Immature natural killer cell (primary cell): Measurements from ENCODE around the gene IMMP2L. TPM values are rescaled to one million over a fixed set of nuclear protein-coding genes. Genes with fewer than 3 reads are reported as not detected.

Experiments used
- DNase-seq, 3 donors: peaks; one replicate each; pipeline ENCODE4 v3.0.0; 2022; ENCODE audit warnings: mixed read lengths in 1 of 3
- H3K27ac Mint-ChIP-seq, 6 donors: one replicate each; pipeline ENCODE4 v1.8.0; 2020; ENCODE audit warnings: mixed read lengths in 6 of 6, mild to moderate bottlenecking in 5 of 6, inconsistent platforms in 4 of 6, moderate library complexity in 3 of 6
- H3K27me3 Mint-ChIP-seq, 3 donors: one replicate each; pipeline ENCODE4 v1.8.0; 2020 to 2021; ENCODE audit warnings: low read depth in 3 of 3, mild to moderate bottlenecking in 3 of 3, mixed read lengths in 3 of 3, moderate library complexity in 3 of 3, inconsistent platforms in 1 of 3
- H3K36me3 Mint-ChIP-seq, 3 donors: one replicate each; pipeline ENCODE4 v1.8.0; 2020; ENCODE audit warnings: mixed read lengths in 3 of 3, inconsistent platforms in 2 of 3, mild to moderate bottlenecking in 2 of 3
- H3K4me1 Mint-ChIP-seq, 2 donors: one replicate each; pipeline ENCODE4 v1.8.0; 2020; ENCODE audit warnings: inconsistent platforms in 2 of 2, mild to moderate bottlenecking in 2 of 2, mixed read lengths in 2 of 2, moderate library complexity in 1 of 2
- H3K4me3 Mint-ChIP-seq, 5 donors: one replicate each; pipeline ENCODE4 v1.8.0; 2020; ENCODE audit warnings: mild to moderate bottlenecking in 5 of 5, mixed read lengths in 5 of 5, inconsistent platforms in 3 of 5, moderate library complexity in 3 of 5
- H3K9me3 Mint-ChIP-seq, 6 donors: one replicate each; pipeline ENCODE4 v1.8.0; 2020; ENCODE audit warnings: mild to moderate bottlenecking in 6 of 6, mixed read lengths in 6 of 6, inconsistent platforms in 4 of 6, moderate library complexity in 3 of 6
- polyA plus RNA-seq, 3 donors: library from polyadenylated mRNA; unstranded; fragments of 300-500 nt; fragmentation: Illumina TruSeq; gene quantifications; one replicate each; pipeline ENCODE4 v1.2.3, GENCODE V29; 2021

IMMP2L gene
- polyA plus RNA-seq, 3 donors from 2014 or later = 17.0 to 20.7 TPM; not detected in 1

DNA sequence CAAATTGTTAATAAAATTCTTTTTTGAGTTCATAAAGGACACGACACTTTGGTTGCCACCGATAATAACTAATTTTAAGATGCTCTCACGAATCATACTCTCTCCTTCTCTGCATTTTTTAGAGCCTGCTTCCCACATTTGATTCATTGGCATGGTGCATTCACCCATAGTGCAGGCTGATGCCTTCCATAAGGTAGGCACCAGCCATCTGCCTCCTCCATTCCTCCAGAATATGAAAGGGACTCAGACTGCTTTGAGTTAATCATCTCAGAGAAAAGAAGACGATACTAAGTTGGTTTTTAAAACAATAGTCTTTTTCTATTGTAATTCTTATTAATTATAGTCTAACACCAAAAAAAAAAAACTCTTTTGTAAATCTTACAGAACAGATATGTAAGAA is 505.2 kb downstream of the IMMP2L start:
- no peak for DNase-seq
- peaks cover 0 to 5% (median under 1%) of the 10 kb centered on the region in 6 donors for H3K9me3 Mint-ChIP-seq
- H3K27ac Mint-ChIP-seq = no peak overlapping the region
- H3K36me3 Mint-ChIP-seq = peaks cover 0 to 3% (median 0%) of the 10 kb centered on the region in 3 donors
- peaks cover 0 to 2% (median 0%) of the 10 kb centered on the region in 3 donors for H3K27me3 Mint-ChIP-seq
- H3K4me1 Mint-ChIP-seq = no peaks in the 10 kb centered on the region
- H3K4me3 Mint-ChIP-seq = no peak overlapping the region

DNA sequence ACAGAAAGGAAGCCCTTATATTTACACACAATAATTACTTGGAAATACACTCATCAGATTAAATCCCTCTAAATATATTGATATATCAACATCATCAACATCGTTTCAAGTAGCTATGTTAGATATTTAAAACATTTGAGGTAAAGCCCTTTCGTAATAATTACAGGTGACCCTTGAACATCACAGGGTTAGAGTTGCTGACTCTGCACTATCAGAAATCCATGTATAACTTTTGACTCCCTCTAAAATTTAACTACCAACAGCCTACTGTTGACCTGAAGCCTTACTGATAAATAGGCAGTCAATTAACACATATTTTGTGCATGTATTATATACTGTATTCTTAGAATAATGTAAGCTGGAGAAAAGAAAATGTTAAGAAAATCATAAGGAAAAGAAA is 505.9 kb downstream of the IMMP2L start:
- H3K36me3 Mint-ChIP-seq = peaks cover 0 to 3% (median 0%) of the 10 kb centered on the region in 3 donors
- peaks cover 0 to 2% (median 0%) of the 10 kb centered on the region in 6 donors for H3K9me3 Mint-ChIP-seq
- no peak for DNase-seq
- H3K4me1 Mint-ChIP-seq = no peaks in the 10 kb centered on the region
- no peak overlapping the region for H3K27ac Mint-ChIP-seq
- no peak overlapping the region for H3K4me3 Mint-ChIP-seq
- H3K27me3 Mint-ChIP-seq = no peaks in the 10 kb centered on the region

DNA sequence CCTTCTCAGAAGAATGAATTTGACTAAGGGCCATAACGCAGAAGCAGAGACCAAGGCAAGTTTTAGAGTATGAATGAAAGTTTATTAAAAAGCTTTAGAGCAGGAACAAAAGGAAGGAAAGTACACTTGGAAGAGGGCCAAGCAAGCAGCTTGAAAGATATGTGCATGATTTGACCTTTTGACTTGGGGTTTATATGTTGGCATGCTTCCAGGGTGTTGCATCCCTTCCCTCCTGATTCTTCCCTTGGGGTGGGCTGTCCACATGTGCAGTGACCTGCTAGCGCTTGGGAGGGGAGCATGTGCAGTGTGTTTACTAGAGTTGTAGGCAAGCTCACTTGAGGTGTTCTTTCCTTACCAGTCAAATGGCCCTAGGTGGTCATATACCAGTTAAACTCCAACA is 509.3 kb downstream of the IMMP2L start:
- H3K4me3 Mint-ChIP-seq = no peak overlapping the region
- H3K27ac Mint-ChIP-seq = no peak overlapping the region
- H3K36me3 Mint-ChIP-seq = peaks cover 0 to 3% (median 0%) of the 10 kb centered on the region in 3 donors
- H3K4me1 Mint-ChIP-seq = no peaks in the 10 kb centered on the region
- peaks cover 0 to 2% (median 0%) of the 10 kb centered on the region in 6 donors for H3K9me3 Mint-ChIP-seq
- H3K27me3 Mint-ChIP-seq = no peaks in the 10 kb centered on the region
- no peak for DNase-seq

DNA sequence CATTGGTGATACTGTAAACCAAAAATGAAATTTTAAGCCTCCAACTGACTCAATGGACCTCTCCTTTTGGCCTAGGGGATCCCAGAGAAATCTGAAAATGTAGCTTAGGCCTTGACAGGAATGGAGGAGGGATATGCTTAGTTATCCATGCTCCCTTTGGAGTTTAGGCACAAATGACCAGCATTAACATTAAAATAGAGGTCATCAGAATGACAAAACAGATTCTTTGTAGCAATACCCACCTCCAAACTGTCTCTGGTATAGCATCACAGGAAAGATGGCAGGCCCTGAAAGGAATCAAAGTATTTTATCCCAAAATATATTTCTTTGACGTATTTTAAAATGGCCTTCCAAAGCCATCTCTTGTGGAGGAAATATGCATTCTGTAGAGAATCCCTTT is 510.5 kb downstream of the IMMP2L start:
- no peak for DNase-seq
- no peak overlapping the region for H3K4me3 Mint-ChIP-seq
- H3K27ac Mint-ChIP-seq = no peak overlapping the region
- H3K36me3 Mint-ChIP-seq = peaks cover 0 to 3% (median 0%) of the 10 kb centered on the region in 3 donors
- peaks cover 0 to 3% (median under 1%) of the 10 kb centered on the region in 6 donors for H3K9me3 Mint-ChIP-seq
- no peaks in the 10 kb centered on the region for H3K27me3 Mint-ChIP-seq
- H3K4me1 Mint-ChIP-seq = no peaks in the 10 kb centered on the region

DNA sequence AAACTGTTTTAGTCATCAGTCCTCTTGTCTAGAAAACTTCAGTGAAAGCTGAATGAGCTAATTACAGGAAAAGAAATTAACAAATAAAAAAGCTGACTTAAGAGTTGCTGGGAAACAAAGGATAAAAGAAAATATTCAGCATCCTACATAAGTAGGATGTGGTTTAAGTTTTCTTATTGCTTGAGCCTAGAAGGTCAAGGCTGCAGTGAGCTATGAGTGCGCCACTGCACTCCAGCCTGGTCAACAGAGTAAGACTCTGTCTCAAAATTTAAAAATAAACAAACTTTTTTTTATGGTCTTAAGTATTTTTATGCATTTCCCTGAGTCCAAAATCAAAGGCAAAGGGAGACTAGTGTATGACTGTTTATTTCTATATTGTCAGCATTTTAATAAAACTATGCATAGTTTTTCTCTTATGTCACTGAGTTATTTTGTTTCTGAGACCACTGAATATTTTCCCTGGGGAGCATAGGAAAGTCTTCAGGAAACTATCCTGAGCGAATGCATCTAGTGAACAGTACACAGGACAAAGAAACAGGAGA is 511.3 kb downstream of the IMMP2L start:
- H3K27ac Mint-ChIP-seq = no peak overlapping the region
- peaks cover 0 to 3% (median under 1%) of the 10 kb centered on the region in 6 donors for H3K9me3 Mint-ChIP-seq
- no peak for DNase-seq
- no peak overlapping the region for H3K4me3 Mint-ChIP-seq
- peaks cover 0 to 3% (median 0%) of the 10 kb centered on the region in 3 donors for H3K36me3 Mint-ChIP-seq
- H3K4me1 Mint-ChIP-seq = no peaks in the 10 kb centered on the region
- H3K27me3 Mint-ChIP-seq = peaks cover 0 to 2% (median 0%) of the 10 kb centered on the region in 3 donors

DNA sequence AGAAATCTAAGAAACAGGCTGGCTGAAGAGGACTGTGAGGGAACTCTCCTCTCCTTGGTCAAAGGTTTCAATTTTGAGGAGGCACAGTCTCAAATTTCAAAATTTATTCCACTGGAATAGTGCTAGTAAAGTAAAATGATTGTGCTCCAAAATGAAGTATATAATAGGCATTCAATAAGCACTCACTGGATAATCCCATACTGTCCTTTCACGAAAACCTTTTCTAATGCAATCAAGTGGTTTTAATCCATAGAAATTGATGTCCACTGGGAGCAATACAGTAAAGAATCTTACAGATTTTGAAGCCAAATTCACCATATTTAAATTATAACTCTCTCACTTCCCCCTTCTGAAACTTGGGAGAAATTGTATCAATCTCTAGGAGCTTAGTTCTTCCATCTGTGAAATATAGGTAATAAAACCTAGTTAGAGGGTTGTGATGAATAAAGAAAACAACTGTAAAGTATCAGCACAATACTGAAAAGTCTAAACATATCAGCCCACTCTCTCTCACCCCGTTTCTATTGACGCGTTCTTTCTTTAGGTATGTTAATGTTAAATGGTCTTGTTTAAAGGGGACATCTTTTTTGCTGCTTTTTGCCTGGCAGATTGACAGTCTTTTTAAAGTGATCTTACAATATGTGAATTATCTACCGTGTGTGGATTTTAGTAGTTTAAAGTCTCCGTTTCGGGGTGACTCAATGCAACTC is 512.2 kb downstream of the IMMP2L start:
- Mint-ChIP-seq H3K27me3 (peaks cover 0 to 2% (median 0%) of the 10 kb centered on the region in 3 donors), H3K27ac (no peak overlapping the region), H3K36me3 (no peaks in the 10 kb centered on the region), H3K4me1 (no peaks in the 10 kb centered on the region), H3K9me3 (peaks cover 0 to 6% (median 2%) of the 10 kb centered on the region in 6 donors), H3K4me3 (no peak overlapping the region)
- DNase-seq = no peak

DNA sequence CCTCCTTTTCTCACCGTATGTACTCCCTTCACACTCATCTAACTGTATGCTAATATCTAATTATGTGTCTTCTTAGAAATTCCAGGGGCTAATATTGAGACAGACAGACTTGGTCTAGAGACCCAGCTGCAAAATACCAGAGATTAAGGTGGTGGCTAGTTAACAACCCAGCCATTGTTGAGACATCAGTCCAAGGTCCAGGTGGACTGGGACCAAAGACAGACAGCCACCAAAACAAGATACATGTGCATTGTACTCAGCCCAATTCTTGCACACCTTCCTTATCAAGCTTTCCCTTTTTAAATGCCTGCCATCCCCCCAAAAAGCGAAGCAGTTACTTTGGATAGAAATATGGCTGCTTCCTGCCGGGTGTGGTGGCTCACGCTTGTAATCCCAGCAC is 514.7 kb downstream of the IMMP2L start:
- Mint-ChIP-seq H3K4me3 (no peak overlapping the region), H3K4me1 (no peaks in the 10 kb centered on the region), H3K27me3 (peaks cover 0 to 2% (median 0%) of the 10 kb centered on the region in 3 donors), H3K9me3 (peaks cover 0 to 6% (median under 1%) of the 10 kb centered on the region in 6 donors), H3K36me3 (no peaks in the 10 kb centered on the region), H3K27ac (no peak overlapping the region)
- no peak for DNase-seq

DNA sequence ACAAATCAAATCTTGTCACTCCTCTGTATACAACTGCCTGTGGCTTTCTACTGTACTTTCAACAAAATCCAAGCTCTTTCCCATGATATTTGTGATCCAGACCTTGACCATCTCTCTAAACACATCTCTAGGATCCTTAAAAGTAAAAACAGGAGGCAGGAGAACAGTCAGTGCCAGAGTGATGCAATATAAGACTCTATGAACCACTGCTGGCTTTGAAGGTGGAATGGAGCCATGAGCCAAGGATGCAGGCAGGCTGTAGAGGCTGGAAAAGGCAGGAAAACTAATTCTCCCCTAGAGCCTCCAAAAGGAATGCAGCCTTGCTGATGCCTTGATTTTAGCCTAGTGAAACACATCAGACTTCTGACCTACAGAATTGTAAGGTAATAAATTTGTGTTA is 516.8 kb downstream of the IMMP2L start:
- no peaks in the 10 kb centered on the region for H3K36me3 Mint-ChIP-seq

DNA sequence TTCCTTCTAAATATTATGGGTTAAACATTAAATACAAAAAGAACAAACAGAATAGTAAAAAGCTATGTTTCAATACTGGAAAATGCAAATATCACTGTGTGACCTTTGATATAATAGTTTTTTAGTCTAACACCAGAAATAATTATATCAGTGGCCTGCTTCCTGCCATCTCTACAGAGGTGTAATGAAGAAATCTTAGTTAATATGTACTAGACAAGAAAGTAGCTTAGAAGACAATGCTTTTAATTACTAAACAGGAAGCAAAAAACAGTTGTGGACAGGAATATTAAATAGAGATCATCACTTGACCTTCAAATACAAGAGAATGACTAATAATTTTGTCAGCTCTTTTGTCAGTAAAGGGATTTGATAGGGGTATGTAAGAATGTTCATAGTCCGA is 518.7 kb downstream of the IMMP2L start:
- no peaks in the 10 kb centered on the region for H3K36me3 Mint-ChIP-seq
- no peaks in the 10 kb centered on the region for H3K4me1 Mint-ChIP-seq
- H3K9me3 Mint-ChIP-seq = peaks cover 0 to 6% (median 0%) of the 10 kb centered on the region in 6 donors
- DNase-seq = no peak
- H3K27me3 Mint-ChIP-seq = peaks cover 0 to 3% (median 2%) of the 10 kb centered on the region in 3 donors
- H3K27ac Mint-ChIP-seq = no peak overlapping the region
- no peak overlapping the region for H3K4me3 Mint-ChIP-seq

More for the DNA sequence above, 516.8 kb downstream of the IMMP2L start:
- Mint-ChIP-seq H3K9me3 (peaks cover 0 to 6% (median under 1%) of the 10 kb centered on the region in 6 donors), H3K27ac (no peak overlapping the region), H3K27me3 (peaks cover 0 to 2% (median 0%) of the 10 kb centered on the region in 3 donors), H3K4me3 (no peak overlapping the region), H3K4me1 (no peaks in the 10 kb centered on the region)
- DNase-seq = no peak

DNA sequence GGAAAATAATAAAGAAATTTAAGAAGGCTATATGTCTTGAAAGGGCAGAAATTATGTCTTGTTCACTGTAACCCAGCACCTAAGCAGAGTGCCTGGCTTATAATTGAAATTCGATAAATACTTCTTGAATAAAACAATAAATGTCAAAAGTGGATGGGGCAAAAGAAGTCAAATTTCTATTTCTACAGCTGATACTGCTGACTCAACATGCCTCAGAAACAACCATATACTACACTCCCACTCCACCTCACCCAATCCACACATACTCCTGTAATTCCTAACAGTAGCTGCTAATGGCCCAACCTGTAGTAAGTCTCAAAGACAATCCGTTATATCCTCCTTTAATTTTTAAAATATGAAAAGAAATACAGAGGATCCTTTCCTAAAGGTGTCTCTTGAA is 519.5 kb downstream of the IMMP2L start:
- H3K4me3 Mint-ChIP-seq = no peak overlapping the region
- H3K27ac Mint-ChIP-seq = no peak overlapping the region
- H3K36me3 Mint-ChIP-seq = no peaks in the 10 kb centered on the region
- peaks cover 0 to 3% (median 2%) of the 10 kb centered on the region in 3 donors for H3K27me3 Mint-ChIP-seq
- no peak for DNase-seq
- H3K9me3 Mint-ChIP-seq = peaks cover 0 to 6% (median 0%) of the 10 kb centered on the region in 6 donors
- no peaks in the 10 kb centered on the region for H3K4me1 Mint-ChIP-seq

DNA sequence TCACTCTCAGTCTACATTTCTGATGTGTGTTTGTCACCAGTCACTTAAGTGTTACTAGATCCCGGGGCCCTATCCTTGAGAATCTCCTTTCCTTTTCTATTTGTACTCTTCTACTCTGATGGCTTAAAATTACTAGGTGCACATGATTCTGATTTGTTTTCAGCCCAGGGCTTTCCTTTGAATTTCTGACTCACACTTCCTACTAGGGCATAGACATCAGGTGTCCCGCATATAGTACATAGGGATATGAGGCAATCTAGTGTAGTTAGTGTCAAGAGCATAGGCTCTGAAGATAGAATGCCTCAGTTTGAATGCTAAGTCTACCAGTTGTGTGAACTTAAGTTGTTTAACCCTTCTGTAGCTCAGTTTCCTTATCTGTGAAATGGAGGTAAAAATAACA is 520.7 kb downstream of the IMMP2L start:
- no peaks in the 10 kb centered on the region for H3K36me3 Mint-ChIP-seq
- no peak for DNase-seq
- H3K9me3 Mint-ChIP-seq = peaks cover 0 to 3% (median 0%) of the 10 kb centered on the region in 6 donors
- H3K4me1 Mint-ChIP-seq = no peaks in the 10 kb centered on the region
- H3K27me3 Mint-ChIP-seq = peaks cover 0 to 3% (median 2%) of the 10 kb centered on the region in 3 donors
- no peak overlapping the region for H3K4me3 Mint-ChIP-seq
- no peak overlapping the region for H3K27ac Mint-ChIP-seq

DNA sequence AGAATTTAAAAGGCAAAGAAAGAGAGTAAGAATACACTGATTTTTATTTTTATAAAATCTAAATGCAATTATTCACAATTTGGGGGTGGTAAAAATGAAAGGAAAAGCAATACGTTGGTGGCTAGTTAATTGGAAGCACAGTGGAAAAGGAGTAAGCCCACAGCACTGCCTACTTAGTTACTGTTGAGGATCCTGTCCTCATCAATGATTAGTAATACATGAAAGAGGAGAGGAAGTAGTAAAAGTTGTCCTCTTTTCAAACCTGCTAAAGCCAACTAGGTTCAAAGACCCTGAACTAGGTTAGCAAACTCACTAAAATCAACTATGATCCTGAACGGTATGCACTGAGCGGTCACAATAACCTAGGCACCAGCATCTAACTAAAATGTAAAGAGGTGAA is 524.1 kb downstream of the IMMP2L start:
- peaks cover 0 to 3% (median 0%) of the 10 kb centered on the region in 3 donors for H3K27me3 Mint-ChIP-seq
- H3K36me3 Mint-ChIP-seq = no peaks in the 10 kb centered on the region
- no peak overlapping the region for H3K4me3 Mint-ChIP-seq
- H3K9me3 Mint-ChIP-seq = no peaks in the 10 kb centered on the region
- H3K27ac Mint-ChIP-seq = no peak overlapping the region
- H3K4me1 Mint-ChIP-seq = no peaks in the 10 kb centered on the region
- DNase-seq = no peak

DNA sequence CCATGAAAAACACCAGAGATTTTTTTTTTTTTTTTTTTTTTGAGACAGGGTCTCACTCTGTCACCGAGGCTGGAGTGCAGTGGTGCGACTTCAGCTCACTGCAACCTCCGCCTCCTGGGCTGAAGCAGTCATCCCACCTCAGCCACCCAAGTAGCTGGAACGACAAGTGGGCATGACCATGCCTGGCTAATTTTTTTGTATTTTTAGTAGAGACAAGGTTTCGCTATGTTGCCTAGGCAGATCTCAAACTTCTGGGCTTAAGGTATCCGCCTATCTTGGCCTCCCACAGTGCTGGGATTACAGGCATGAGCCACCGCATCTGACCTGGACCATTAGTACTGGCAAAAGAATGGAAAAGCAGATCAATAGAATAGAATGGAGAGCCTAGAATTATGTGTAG is 530.4 kb downstream of the IMMP2L start:
- Mint-ChIP-seq H3K4me3 (no peak overlapping the region), H3K4me1 (peaks cover 1 to 9% of the 10 kb centered on the region in 2 donors), H3K27ac (no peak overlapping the region), H3K27me3 (no peaks in the 10 kb centered on the region), H3K9me3 (peaks cover 0 to 2% (median 0%) of the 10 kb centered on the region in 6 donors), H3K36me3 (no peaks in the 10 kb centered on the region)
- no peak for DNase-seq

DNA sequence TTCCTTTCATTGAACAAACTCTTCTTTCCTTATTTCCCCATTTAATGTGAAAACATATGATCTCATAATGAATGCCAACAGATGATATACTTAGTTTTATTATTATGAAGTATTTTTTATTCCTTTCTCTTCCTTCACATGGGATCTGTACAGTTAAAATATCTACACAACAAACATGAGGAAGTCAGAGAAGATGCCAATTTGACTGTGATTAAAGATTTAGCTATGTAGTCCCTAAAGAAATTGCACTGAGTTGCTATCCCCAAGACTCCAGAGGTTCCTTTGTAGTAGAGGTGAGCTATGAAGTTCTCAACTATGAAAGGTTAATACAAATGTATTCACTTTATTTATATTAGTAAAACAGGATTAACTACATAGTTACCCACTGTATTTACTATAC is 532.0 kb downstream of the IMMP2L start:
- DNase-seq = no peak
- Mint-ChIP-seq H3K9me3 (peaks cover 0 to 2% (median 0%) of the 10 kb centered on the region in 6 donors), H3K27ac (no peak overlapping the region), H3K4me3 (no peak overlapping the region), H3K36me3 (no peaks in the 10 kb centered on the region), H3K27me3 (no peaks in the 10 kb centered on the region), H3K4me1 (peaks cover 1 to 9% of the 10 kb centered on the region in 2 donors)
